GM23338 (cell line): ENCODE measurements around the gene ROR1. TPM values are rescaled to one million over a fixed set of nuclear protein-coding genes. Genes with fewer than 3 reads are reported as not detected.

Experiments
- ATAC-seq: fragments of 200-7000 bp; cut with Tn5 transposase; 3 replicates; pipeline ENCODE4 v1.9.1; 2020
- DNase-seq: peaks from one replicate; pipeline ENCODE4 v3.0.0-alpha.2; 2015; ENCODE audit warnings: low spot score
- H2AFZ ChIP-seq: fragments of 200-600 bp; sonication (generic); 2 replicates; pipeline ENCODE4 v1.8.0; 2016; ENCODE audit warnings: antibody characterized with exemption, mild to moderate bottlenecking, moderate library complexity
- H3F3A ChIP-seq: fragments of 200-600 bp; sonication (generic); replicated peaks from 2 replicates; pipeline ENCODE4 v1.8.0; 2017; ENCODE audit warnings: antibody characterized with exemption, mixed run types, low read depth
- H3K27ac ChIP-seq: fragments of 200-600 bp; sonication (generic); 2 replicates; pipeline ENCODE4 v1.6.1; 2016; ENCODE audit warnings: low read depth
- H3K27me3 ChIP-seq: fragments of 200-600 bp; sonication (generic); 2 replicates; pipeline ENCODE4 v1.8.0; 2016; ENCODE audit warnings: mild to moderate bottlenecking, mixed run types, moderate library complexity; ENCODE audit not compliant: insufficient read depth
- H3K36me3 ChIP-seq: fragments of 200-600 bp; sonication (generic); 2 replicates; pipeline ENCODE4 v1.8.0; 2016; ENCODE audit warnings: mild to moderate bottlenecking; ENCODE audit not compliant: insufficient read depth
- H3K4me1 ChIP-seq: fragments of 200-600 bp; sonication (generic); 2 replicates; pipeline ENCODE4 v1.8.0; 2016; ENCODE audit warnings: mild to moderate bottlenecking, moderate library complexity; ENCODE audit not compliant: insufficient read depth
- H3K4me2 ChIP-seq: fragments of 200-600 bp; sonication (generic); 2 replicates; pipeline ENCODE4 v1.7.1; 2017; ENCODE audit warnings: mixed run types
- H3K4me3 ChIP-seq: fragments of 200-600 bp; sonication (generic); 2 replicates; pipeline ENCODE4 v1.6.1; 2016; ENCODE audit warnings: mixed run types
- H3K79me2 ChIP-seq: fragments of 200-600 bp; sonication (generic); replicated peaks from 2 replicates; pipeline ENCODE4 v1.8.0; 2017; ENCODE audit warnings: mild to moderate bottlenecking; ENCODE audit not compliant: insufficient read depth
- H3K9me2 ChIP-seq: fragments of 200-600 bp; sonication (generic); 2 replicates; pipeline ENCODE4 v1.8.0; 2017; ENCODE audit not compliant: insufficient read depth
- H4K20me1 ChIP-seq: fragments of 200-600 bp; sonication (generic); replicated peaks from 2 replicates; pipeline ENCODE4 v1.8.0; 2017; ENCODE audit warnings: mild to moderate bottlenecking; ENCODE audit not compliant: insufficient read depth
- H3K27ac Mint-ChIP-seq: 2 replicates; pipeline ENCODE4 v1.8.0; 2020; ENCODE audit warnings: inconsistent platforms, mild to moderate bottlenecking, moderate library complexity, mixed read lengths
- H3K27me3 Mint-ChIP-seq: 3 replicates; pipeline ENCODE4 v1.8.0; 2022; ENCODE audit warnings: low read depth, mild to moderate bottlenecking, moderate library complexity, mixed read lengths, inconsistent platforms; ENCODE audit not compliant: insufficient read depth, poor library complexity
- H3K36me3 Mint-ChIP-seq: 3 replicates; pipeline ENCODE4 v1.8.0; 2021; ENCODE audit warnings: low read depth, mild to moderate bottlenecking, inconsistent platforms, moderate library complexity, mixed read lengths
- H3K4me1 Mint-ChIP-seq: 3 replicates; pipeline ENCODE4 v1.8.0; 2020; ENCODE audit warnings: mild to moderate bottlenecking, inconsistent platforms, mixed read lengths
- H3K4me3 Mint-ChIP-seq: 3 replicates; pipeline ENCODE4 v1.8.0; 2021; ENCODE audit warnings: moderate library complexity, mild to moderate bottlenecking, inconsistent platforms, mixed read lengths
- H3K9me3 Mint-ChIP-seq: 3 replicates; pipeline ENCODE4 v1.8.0; 2020; ENCODE audit warnings: moderate library complexity, mild to moderate bottlenecking, inconsistent platforms, mixed read lengths
- CREB1 ChIP-seq: fragments of 250-450 bp; sonication (Bioruptor Pico); IDR thresholded peaks from 2 replicates; pipeline ENCODE4 v1.5.0; 2020; ENCODE audit warnings: low read depth, mild to moderate bottlenecking, moderate library complexity
- EZH2 ChIP-seq: fragments of 200-600 bp; sonication (generic); IDR thresholded peaks from one replicate; pipeline ENCODE4 v1.8.0; 2017; ENCODE audit warnings: antibody characterized with exemption, mild to moderate bottlenecking, low read depth; ENCODE audit not compliant: unreplicated experiment
- EZH2phosphoT487 ChIP-seq: fragments of 200-600 bp; sonication (generic); IDR thresholded peaks from one replicate; pipeline ENCODE4 v1.8.1; 2018; ENCODE audit warnings: antibody characterized with exemption; ENCODE audit not compliant: unreplicated experiment
- JUNB ChIP-seq: IDR thresholded peaks from one replicate; pipeline ENCODE4 v1.6.1; 2016; ENCODE audit warnings: antibody characterized with exemption; ENCODE audit not compliant: unreplicated experiment
- NANOG ChIP-seq: IDR thresholded peaks from 2 replicates; pipeline ENCODE4 v1.6.1; 2016; ENCODE audit warnings: antibody characterized with exemption, borderline replicate concordance
- POLR2AphosphoS5 ChIP-seq: IDR thresholded peaks from 2 replicates; pipeline ENCODE4 v1.6.1; 2016; ENCODE audit warnings: antibody characterized with exemption, low read depth
- REST ChIP-seq: IDR thresholded peaks from one replicate; pipeline ENCODE4 v1.6.1; 2018; ENCODE audit warnings: antibody characterized with exemption; ENCODE audit not compliant: unreplicated experiment
- ZNF114 ChIP-seq: fragments of 250-450 bp; sonication (Bioruptor Pico); IDR thresholded peaks from 2 replicates; pipeline ENCODE4 v1.5.0; 2020; ENCODE audit warnings: mild to moderate bottlenecking, moderate library complexity
- polyA plus RNA-seq: library from polyadenylated mRNA; unstranded; fragments of >200 nt; fragmentation: Nextera tagmentation; extraction: Ambion mirVana; gene quantifications from 2 replicates; pipeline ENCODE4 v1.2.1, GENCODE V29; 2016
- total RNA-seq: library from RNA; depleted of rRNA; stranded (reverse); fragments of >200 nt; shearing (Covaris generic); gene quantifications from 2 replicates; pipeline ENCODE4 v1.2.3, GENCODE V29; 2014
- TF ChIP-seq, protein P1 (sequence below): IDR thresholded peaks from 2 replicates; pipeline ENCODE4 v1.6.1; 2016; ENCODE audit warnings: antibody characterized with exemption
- TF ChIP-seq, protein P2 (sequence below), 2 experiments: fragments of 200-600 bp in 1 of 2; sonication (generic) in 1 of 2; conservative IDR thresholded peaks; 2 replicates each; pipeline versions ENCODE4 v1.5.1 to v1.6.1; 2016 to 2017; ENCODE audit warnings: antibody characterized with exemption in 2 of 2, low read depth in 2 of 2, mild to moderate bottlenecking in 2 of 2, moderate library complexity in 1 of 2

ROR1 gene
- total and polyA plus RNA-seq, 2 experiments from 2014 or later = 59.7 to 96.0 TPM

GRCh38 chr1:63966016-63966415 lies 192.2 kb downstream of the ROR1 start (continued):
- TF ChIP-seq REST (no peak), ZNF114 (no peak), NANOG (no peak), POLR2AphosphoS5 (no peak)

- no peaks in the 10 kb centered on the region for H3K9me3 Mint-ChIP-seq
- Histone ChIP-seq H4K20me1 (peaks cover 10% of the 10 kb centered on the region), H3F3A (no peaks in the 10 kb centered on the region), H3K36me3 (no peaks in the 10 kb centered on the region), H3K4me1 (peaks cover 6% of the 10 kb centered on the region; the same call in 1 of the 2 replicates), H2AFZ (no peak overlapping the region), H3K4me2 (no peak overlapping the region), H3K9me2 (no peaks in the 10 kb centered on the region), H3K27me3 (no peaks in the 10 kb centered on the region), H3K79me2 (peaks cover 62% of the 10 kb centered on the region), H3K4me3 (no peak overlapping the region), H3K27ac (no peak overlapping the region)
- DNase-seq = no peak
- ATAC-seq = no peak
- peaks cover 22% of the 10 kb centered on the region for H3K36me3 Mint-ChIP-seq
- TF ChIP-seq CREB1 (CRISPR knock-in tag) = no peak
- no peak overlapping the region for H3K27ac Mint-ChIP-seq
- peaks cover 4% of the 10 kb centered on the region for H3K27me3 Mint-ChIP-seq
- H3K4me1 Mint-ChIP-seq = peaks cover 19% of the 10 kb centered on the region
- no peak overlapping the region for H3K4me3 Mint-ChIP-seq
Observed at GRCh38 chr1:63967901-63968300, 194.1 kb downstream of the ROR1 start.

DNA sequence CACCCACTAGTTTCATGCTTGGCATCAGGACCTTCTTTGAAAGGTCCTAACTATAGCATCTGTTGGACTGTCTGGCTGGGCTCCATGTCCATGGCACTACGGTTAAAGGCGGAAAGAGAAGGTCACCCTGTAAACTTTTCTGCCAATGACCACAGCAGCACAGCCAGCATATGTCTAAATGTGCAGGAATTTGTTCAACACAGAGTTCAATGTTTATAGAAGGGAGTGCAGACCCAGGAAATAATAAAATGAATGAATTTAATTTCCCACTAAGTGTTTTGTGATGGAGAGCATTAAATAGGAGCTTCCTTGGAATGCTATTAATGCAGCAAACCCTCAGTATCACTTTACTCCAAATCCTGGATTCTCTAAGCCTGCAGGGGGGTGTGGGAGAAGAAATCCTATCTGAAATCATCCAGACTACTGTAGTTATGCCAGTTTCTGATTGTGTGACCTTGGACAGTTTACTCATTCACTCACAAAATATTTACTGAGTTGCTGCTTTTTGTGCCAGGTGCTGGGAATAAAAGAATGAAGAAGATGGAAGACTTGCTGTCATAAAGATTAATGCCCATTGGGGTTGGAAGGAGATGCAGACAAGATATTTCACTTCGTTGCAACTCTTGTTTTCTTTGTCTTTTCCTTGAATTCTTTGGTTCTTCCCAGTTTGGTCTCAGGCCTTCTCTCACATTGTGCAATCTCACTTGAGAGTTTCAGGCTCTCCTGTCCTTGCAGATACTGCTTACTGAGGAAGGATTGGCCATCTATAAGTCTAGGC lies 195.0 kb downstream of the ROR1 start:
- Histone ChIP-seq H3K9me2 (no peaks in the 10 kb centered on the region), H3K4me1 (peaks cover 6% of the 10 kb centered on the region; the same call in 1 of the 2 replicates), H3K4me2 (no peak overlapping the region), H3K79me2 (peaks cover 63% of the 10 kb centered on the region), H3K27me3 (no peaks in the 10 kb centered on the region), H2AFZ (no peak overlapping the region), H3K4me3 (no peak overlapping the region), H3K27ac (no peak overlapping the region), H3K36me3 (no peaks in the 10 kb centered on the region), H4K20me1 (peaks cover 10% of the 10 kb centered on the region), H3F3A (no peaks in the 10 kb centered on the region)
- Mint-ChIP-seq H3K36me3 (peaks cover 22% of the 10 kb centered on the region), H3K9me3 (no peaks in the 10 kb centered on the region), H3K27ac (no peak overlapping the region), H3K27me3 (peaks cover 4% of the 10 kb centered on the region), H3K4me1 (peaks cover 23% of the 10 kb centered on the region), H3K4me3 (no peak overlapping the region)
- DNase-seq = no peak
- ATAC-seq = no peak
- TF ChIP-seq, protein P1, sequence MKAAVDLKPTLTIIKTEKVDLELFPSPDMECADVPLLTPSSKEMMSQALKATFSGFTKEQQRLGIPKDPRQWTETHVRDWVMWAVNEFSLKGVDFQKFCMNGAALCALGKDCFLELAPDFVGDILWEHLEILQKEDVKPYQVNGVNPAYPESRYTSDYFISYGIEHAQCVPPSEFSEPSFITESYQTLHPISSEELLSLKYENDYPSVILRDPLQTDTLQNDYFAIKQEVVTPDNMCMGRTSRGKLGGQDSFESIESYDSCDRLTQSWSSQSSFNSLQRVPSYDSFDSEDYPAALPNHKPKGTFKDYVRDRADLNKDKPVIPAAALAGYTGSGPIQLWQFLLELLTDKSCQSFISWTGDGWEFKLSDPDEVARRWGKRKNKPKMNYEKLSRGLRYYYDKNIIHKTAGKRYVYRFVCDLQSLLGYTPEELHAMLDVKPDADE = no peak
- no peak for TF ChIP-seq EZH2
- TF ChIP-seq ZNF114 = no peak
- TF ChIP-seq EZH2phosphoT487 = no peak
- TF ChIP-seq JUNB = no peak
- TF ChIP-seq, protein P2, sequence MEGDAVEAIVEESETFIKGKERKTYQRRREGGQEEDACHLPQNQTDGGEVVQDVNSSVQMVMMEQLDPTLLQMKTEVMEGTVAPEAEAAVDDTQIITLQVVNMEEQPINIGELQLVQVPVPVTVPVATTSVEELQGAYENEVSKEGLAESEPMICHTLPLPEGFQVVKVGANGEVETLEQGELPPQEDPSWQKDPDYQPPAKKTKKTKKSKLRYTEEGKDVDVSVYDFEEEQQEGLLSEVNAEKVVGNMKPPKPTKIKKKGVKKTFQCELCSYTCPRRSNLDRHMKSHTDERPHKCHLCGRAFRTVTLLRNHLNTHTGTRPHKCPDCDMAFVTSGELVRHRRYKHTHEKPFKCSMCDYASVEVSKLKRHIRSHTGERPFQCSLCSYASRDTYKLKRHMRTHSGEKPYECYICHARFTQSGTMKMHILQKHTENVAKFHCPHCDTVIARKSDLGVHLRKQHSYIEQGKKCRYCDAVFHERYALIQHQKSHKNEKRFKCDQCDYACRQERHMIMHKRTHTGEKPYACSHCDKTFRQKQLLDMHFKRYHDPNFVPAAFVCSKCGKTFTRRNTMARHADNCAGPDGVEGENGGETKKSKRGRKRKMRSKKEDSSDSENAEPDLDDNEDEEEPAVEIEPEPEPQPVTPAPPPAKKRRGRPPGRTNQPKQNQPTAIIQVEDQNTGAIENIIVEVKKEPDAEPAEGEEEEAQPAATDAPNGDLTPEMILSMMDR (conservative IDR thresholded peaks at IDR 0.05; ENCODE audit: low read depth in 2 of 2) = no peak
